Astrocyte (in vitro differentiated cells and primary cell): ENCODE measurements around the gene CDK5R1. TPM values are rescaled to one million over a fixed set of nuclear protein-coding genes. Genes with fewer than 3 reads are reported as not detected.

Experiments used
- DNase-seq: peaks from one replicate; pipeline ENCODE4 v3.0.0-alpha.2; 2010; ENCODE audit warnings: low read depth
- FAIRE-seq: peaks from 2 replicates; lab custom pipeline; 2011; peaks lifted over from hg19 to GRCh38; lab: Jason Lieb, UNC
- H2AFZ ChIP-seq: 2 replicates; pipeline ENCODE4 v1.6.0; 2012; ENCODE audit warnings: low read depth, low read length, inconsistent platforms
- H3K27ac ChIP-seq: 2 replicates; pipeline ENCODE4 v1.5.1; 2011; ENCODE audit warnings: low read depth, low read length, inconsistent platforms
- H3K27me3 ChIP-seq: 2 replicates; pipeline ENCODE4 v1.6.0; 2011; ENCODE audit warnings: low read length, inconsistent platforms; ENCODE audit not compliant: insufficient read depth
- H3K36me3 ChIP-seq: 2 replicates; pipeline ENCODE4 v1.5.1; 2011; ENCODE audit warnings: low read length, inconsistent platforms; ENCODE audit not compliant: insufficient read depth
- H3K4me1 ChIP-seq: 2 replicates; pipeline ENCODE4 v1.5.1; 2011; ENCODE audit warnings: low read length, inconsistent platforms; ENCODE audit not compliant: insufficient read depth
- H3K4me2 ChIP-seq: 2 replicates; pipeline ENCODE4 v1.6.0; 2012; ENCODE audit warnings: low read length, inconsistent platforms
- H3K4me3 ChIP-seq: 2 replicates; pipeline ENCODE4 v1.5.1; 2011; ENCODE audit warnings: low read depth, mild to moderate bottlenecking, low read length, inconsistent platforms; ENCODE audit not compliant: insufficient read depth
- H3K79me2 ChIP-seq: 2 replicates; pipeline ENCODE4 v1.6.0; 2012; ENCODE audit warnings: mild to moderate bottlenecking, low read length, inconsistent platforms; ENCODE audit not compliant: insufficient read depth
- H3K9ac ChIP-seq: 2 replicates; pipeline ENCODE4 v1.6.0; 2012; ENCODE audit warnings: mild to moderate bottlenecking, low read length, inconsistent platforms
- H3K9me3 ChIP-seq: 2 replicates; pipeline ENCODE4 v1.5.1; 2012; ENCODE audit warnings: low read depth, mild to moderate bottlenecking, low read length, inconsistent platforms; ENCODE audit not compliant: insufficient read depth
- H4K20me1 ChIP-seq: 2 replicates; pipeline ENCODE4 v1.6.0; 2012; ENCODE audit warnings: low read length, inconsistent platforms; ENCODE audit not compliant: insufficient read depth
- H3K27ac Mint-ChIP-seq: one replicate; pipeline ENCODE4 v1.8.0; 2021; ENCODE audit warnings: mild to moderate bottlenecking, mixed read lengths; ENCODE audit not compliant: unreplicated experiment
- H3K27me3 Mint-ChIP-seq: one replicate; pipeline ENCODE4 v1.8.0; 2021; ENCODE audit warnings: low read depth, mixed read lengths; ENCODE audit not compliant: unreplicated experiment
- H3K36me3 Mint-ChIP-seq: one replicate; pipeline ENCODE4 v1.8.0; 2021; ENCODE audit warnings: low read depth, mixed read lengths; ENCODE audit not compliant: unreplicated experiment
- H3K4me1 Mint-ChIP-seq: one replicate; pipeline ENCODE4 v1.8.0; 2021; ENCODE audit warnings: low read depth, mixed read lengths; ENCODE audit not compliant: unreplicated experiment
- H3K4me3 Mint-ChIP-seq: one replicate; pipeline ENCODE4 v1.8.0; 2021; ENCODE audit warnings: mild to moderate bottlenecking, moderate library complexity, mixed read lengths; ENCODE audit not compliant: unreplicated experiment
- H3K9me3 Mint-ChIP-seq: one replicate; pipeline ENCODE4 v1.8.0; 2021; ENCODE audit warnings: mild to moderate bottlenecking, mixed read lengths; ENCODE audit not compliant: unreplicated experiment
- CTCF ChIP-seq: IDR thresholded peaks from 2 replicates; pipeline ENCODE4 v1.5.1; 2011; ENCODE audit warnings: low read depth, mild to moderate bottlenecking, inconsistent platforms, low read length, moderate library complexity; ENCODE audit not compliant: insufficient read depth
- EZH2 ChIP-seq: IDR thresholded peaks from 2 replicates; pipeline ENCODE4 v1.6.1; 2012; ENCODE audit warnings: mild to moderate bottlenecking, low read length, inconsistent platforms; ENCODE audit not compliant: insufficient read depth
- total RNA-seq: library from RNA; stranded (reverse); gene quantifications from 2 replicates; pipeline ENCODE4 v1.2.1, GENCODE V29; 2021

The CDK5R1 gene
- total RNA-seq, 1 donor from 2014 or later, result 7.6 TPM

GRCh38 chr17:32518646-32519227 is 31.9 kb downstream of the CDK5R1 start:
- peak overlapping the region; percentile 61 for H3K9ac ChIP-seq
- H3K4me2 ChIP-seq, result peak overlapping the region; percentile 89

GRCh38 chr17:32519228-32520103 is 32.7 kb downstream of the CDK5R1 start:
- FAIRE-seq (no peak), DNase-seq (peak; percentile 10)
- no peak for TF ChIP-seq EZH2
- TF ChIP-seq CTCF, result no peak
- H3K9me3 ChIP-seq, result no peaks in the 10 kb centered on the region
- H3K27ac ChIP-seq, result peak overlapping the region; percentile 31
- H3K4me3 Mint-ChIP-seq, result peak overlapping the region; percentile 76
- H3K4me3 ChIP-seq, result peak overlapping the region; percentile 51
- H2AFZ ChIP-seq, result peak overlapping the region; percentile 83
- H3K36me3 Mint-ChIP-seq, result peaks cover 3% of the 10 kb centered on the region
- no peaks in the 10 kb centered on the region for H3K36me3 ChIP-seq
- H3K4me1 ChIP-seq, result peaks cover 16% of the 10 kb centered on the region
- no peaks in the 10 kb centered on the region for H3K79me2 ChIP-seq
- peak overlapping the region; percentile 89 for H3K4me2 ChIP-seq
- H3K27me3 ChIP-seq, result no peaks in the 10 kb centered on the region
- no peaks in the 10 kb centered on the region for H4K20me1 ChIP-seq
- no peaks in the 10 kb centered on the region for H3K27me3 Mint-ChIP-seq
- peaks cover 45% of the 10 kb centered on the region for H3K4me1 Mint-ChIP-seq
- no peaks in the 10 kb centered on the region for H3K9me3 Mint-ChIP-seq
- peak overlapping the region; percentile 61 for H3K9ac ChIP-seq
- peak overlapping the region; percentile 91 for H3K27ac Mint-ChIP-seq

More at GRCh38 chr17:32518646-32519227, 31.9 kb downstream of the CDK5R1 start:
- FAIRE-seq (no peak), DNase-seq (no peak)
- H3K27me3 ChIP-seq, result no peaks in the 10 kb centered on the region
- H3K36me3 ChIP-seq, result no peaks in the 10 kb centered on the region
- no peaks in the 10 kb centered on the region for H4K20me1 ChIP-seq
- peaks cover 3% of the 10 kb centered on the region for H3K36me3 Mint-ChIP-seq
- H3K4me1 Mint-ChIP-seq, result peaks cover 43% of the 10 kb centered on the region
- no peaks in the 10 kb centered on the region for H3K9me3 Mint-ChIP-seq
- H3K27ac ChIP-seq, result no peak overlapping the region
- H3K27me3 Mint-ChIP-seq, result no peaks in the 10 kb centered on the region
- peak overlapping the region; percentile 40 for H3K4me3 Mint-ChIP-seq
- H3K79me2 ChIP-seq, result no peaks in the 10 kb centered on the region
- peak overlapping the region; percentile 62 for H3K27ac Mint-ChIP-seq
- no peaks in the 10 kb centered on the region for H3K9me3 ChIP-seq
- peaks cover 16% of the 10 kb centered on the region for H3K4me1 ChIP-seq
- H3K4me3 ChIP-seq, result peak overlapping the region; percentile 51
- TF ChIP-seq CTCF (no peak), EZH2 (peak; percentile 44)
- H2AFZ ChIP-seq, result peak overlapping the region; percentile 83
